ENCODE data around the gene CSTPP1. TPM values are rescaled to one million over a fixed set of nuclear protein-coding genes. Genes with fewer than 3 reads are reported as not detected.
"Not testable (repeated sequence)": the region's sequence is repeated elsewhere in the genome, so short reads cannot be mapped to it uniquely, and the experiment has no call there.

CSTPP1 gene
- total RNA-seq, 1 donor from 2014 or later = 13.2 TPM

GRCh38 chr11:47207459-47207858, 270.9 kb downstream of the CSTPP1 start:
- no peak for DNase-seq (ENCODE audit: low spot score)
- intact Hi-C loops (cut with DNase I) = no loop called here

DNA sequence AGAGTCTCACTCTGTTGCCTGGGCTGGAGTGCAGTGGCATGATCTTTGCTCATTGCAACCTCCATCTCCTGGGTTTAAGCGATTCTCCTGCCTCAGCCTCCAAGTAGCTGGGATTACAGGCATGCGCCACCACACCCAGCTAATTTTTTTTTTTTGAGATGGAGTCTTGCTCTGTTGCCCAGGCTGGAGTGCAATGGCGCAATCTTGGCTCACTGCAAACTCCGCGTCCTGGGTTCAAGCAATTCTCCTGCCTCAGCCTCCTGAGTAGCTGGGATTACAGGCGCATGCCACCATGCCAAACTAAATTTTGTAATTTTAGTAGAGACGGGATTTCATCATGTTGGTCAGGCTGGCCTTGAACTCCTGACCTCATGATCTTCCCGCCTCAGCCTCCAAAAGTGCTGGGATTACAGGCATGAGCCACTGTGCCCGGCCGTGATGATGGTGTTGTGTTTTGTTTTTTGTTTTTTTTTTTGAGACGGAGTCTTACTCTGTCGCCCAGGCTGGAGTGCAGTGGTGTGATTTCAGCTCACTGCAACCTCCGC, 271.5 kb downstream of the CSTPP1 start:
- intact Hi-C loops (cut with DNase I); DNase-seq (ENCODE audit: low spot score): not testable (repeated sequence)

DNA sequence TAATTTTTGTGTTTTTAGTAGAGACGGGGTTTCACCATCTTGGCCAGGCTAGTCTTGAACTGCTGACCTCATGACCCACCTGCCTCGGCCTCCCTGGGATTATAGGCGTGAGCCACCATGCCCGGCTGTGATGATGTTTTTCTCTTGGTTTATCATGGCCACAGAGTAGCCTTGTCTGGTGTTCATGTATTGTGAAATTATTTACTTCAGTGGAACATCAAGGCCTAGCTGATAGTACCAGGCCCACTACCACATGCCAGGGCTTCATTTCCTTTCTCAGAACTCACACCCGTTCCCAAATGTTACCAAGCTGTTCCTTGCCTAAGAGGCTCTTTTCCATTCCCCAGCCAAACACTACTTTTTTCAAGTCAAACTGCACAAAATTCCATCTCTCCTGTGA, 272.1 kb downstream of the CSTPP1 start:
- no peak for DNase-seq (ENCODE audit: low spot score)
- intact Hi-C loops (cut with DNase I) = no loop called here

Small RNA genes lying within 50 kb of the gene (microRNA-seq; reads per million reads assigned to microRNA genes)
- gene MIR6745 = not detected

Other genes starting within 250 kb of the CSTPP1 start
- 152 TPM for gene ARHGAP1, start 236.1 kb upstream of the CSTPP1 start, total RNA-seq
- gene ZNF408, start 235.7 kb upstream of the CSTPP1 start, total RNA-seq = 6.7 TPM
- not detected for gene F2, start 217.5 kb upstream of the CSTPP1 start, total RNA-seq
- gene CKAP5, start 90.5 kb upstream of the CSTPP1 start, total RNA-seq = 84.2 TPM
- 26.8 TPM for gene LRP4, start 18.2 kb upstream of the CSTPP1 start, total RNA-seq
- 72.3 TPM for gene ARFGAP2, start 240.1 kb downstream of the CSTPP1 start, total RNA-seq
- gene PACSIN3, start 249.7 kb downstream of the CSTPP1 start, total RNA-seq = 295 TPM

Measured in cardiac septum (tissue), 1 donor.